HL-60 (cell line): ENCODE data around the gene FGFBP1.

Experiments
- DNase-seq, 2 experiments: peaks; one replicate each; pipeline ENCODE4 v3.0.0-alpha.2; 2010 to 2020; ENCODE audit warnings: low read depth in 1 of 2, low spot score in 1 of 2
- H3K27ac ChIP-seq: fragments of 250-450 bp; sonication (Bioruptor Pico); replicated peaks from 2 replicates; pipeline ENCODE4 v1.5.1; 2020; ENCODE audit warnings: mild to moderate bottlenecking, moderate library complexity
- H3K27me3 ChIP-seq: fragments of 250-450 bp; sonication (Bioruptor Pico); 2 replicates; pipeline ENCODE4 v1.5.1; 2021; ENCODE audit warnings: mild to moderate bottlenecking, moderate library complexity; ENCODE audit not compliant: insufficient read depth, poor library complexity, severe bottlenecking
- H3K4me3 ChIP-seq: replicated peaks from 2 replicates; pipeline ENCODE4 v1.5.1; 2011; ENCODE audit warnings: mild to moderate bottlenecking, control low read depth, low read length; ENCODE audit not compliant: insufficient read depth
- GABPA ChIP-seq: IDR thresholded peaks from 2 replicates; pipeline ENCODE4 v1.6.1; 2012; ENCODE audit warnings: low read depth
- POLR2AphosphoS5 ChIP-seq: IDR thresholded peaks from 2 replicates; pipeline ENCODE4 v1.6.1; 2012; ENCODE audit warnings: low read depth
- SPI1 ChIP-seq: IDR thresholded peaks from 2 replicates; pipeline ENCODE4 v1.6.1; 2012; ENCODE audit warnings: low read depth, mild to moderate bottlenecking, borderline replicate concordance
- TF ChIP-seq, protein P1 (sequence below): IDR thresholded peaks from 2 replicates; pipeline ENCODE4 v1.6.1; 2012; ENCODE audit warnings: low read depth; ENCODE audit not compliant: insufficient replicate concordance
- TF ChIP-seq, protein P2 (sequence below): IDR thresholded peaks from one replicate; pipeline ENCODE4 v1.5.1; 2011; ENCODE audit warnings: low read length, control low read depth, inconsistent platforms; ENCODE audit not compliant: insufficient read depth

FGFBP1 gene

DNA sequence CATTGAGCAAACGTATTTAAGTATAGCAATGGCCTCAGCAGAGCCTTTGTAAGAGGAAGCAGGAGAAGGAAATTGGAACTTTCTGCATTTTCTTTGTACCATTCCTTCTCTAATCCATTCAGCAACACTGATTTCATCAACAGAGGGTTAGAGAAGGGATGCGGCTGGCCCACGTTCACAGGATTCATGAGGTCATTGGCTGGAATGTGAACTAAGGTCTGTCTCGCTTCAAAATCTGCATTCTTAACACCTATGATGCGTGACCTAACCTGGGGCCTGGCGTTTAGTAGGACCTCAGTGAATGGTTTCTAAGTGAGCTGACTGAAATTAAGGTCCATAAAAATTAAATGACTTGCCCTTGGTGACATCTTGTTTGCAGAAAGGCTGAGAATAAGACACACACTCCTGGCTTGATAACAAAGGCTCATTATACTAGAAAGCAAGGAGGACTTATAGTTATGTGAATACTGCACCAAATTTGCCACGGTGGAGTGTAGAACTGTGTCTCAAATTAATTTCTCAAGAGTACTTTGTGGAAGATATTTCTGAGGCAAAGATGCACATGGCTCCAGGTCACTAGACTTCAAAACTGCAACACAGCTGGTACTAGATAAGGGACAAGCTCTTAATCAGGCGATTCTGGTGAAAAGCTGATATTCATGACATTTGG is 25.4 kb downstream of the FGFBP1 start:
- no peak overlapping the region for H3K4me3 ChIP-seq
- no peaks in the 10 kb centered on the region for H3K27me3 ChIP-seq
- no peak overlapping the region for H3K27ac ChIP-seq
- no peak for DNase-seq
- TF ChIP-seq SPI1 (no peak), GABPA (no peak), POLR2AphosphoS5 (no peak)
- TF ChIP-seq, protein P1, sequence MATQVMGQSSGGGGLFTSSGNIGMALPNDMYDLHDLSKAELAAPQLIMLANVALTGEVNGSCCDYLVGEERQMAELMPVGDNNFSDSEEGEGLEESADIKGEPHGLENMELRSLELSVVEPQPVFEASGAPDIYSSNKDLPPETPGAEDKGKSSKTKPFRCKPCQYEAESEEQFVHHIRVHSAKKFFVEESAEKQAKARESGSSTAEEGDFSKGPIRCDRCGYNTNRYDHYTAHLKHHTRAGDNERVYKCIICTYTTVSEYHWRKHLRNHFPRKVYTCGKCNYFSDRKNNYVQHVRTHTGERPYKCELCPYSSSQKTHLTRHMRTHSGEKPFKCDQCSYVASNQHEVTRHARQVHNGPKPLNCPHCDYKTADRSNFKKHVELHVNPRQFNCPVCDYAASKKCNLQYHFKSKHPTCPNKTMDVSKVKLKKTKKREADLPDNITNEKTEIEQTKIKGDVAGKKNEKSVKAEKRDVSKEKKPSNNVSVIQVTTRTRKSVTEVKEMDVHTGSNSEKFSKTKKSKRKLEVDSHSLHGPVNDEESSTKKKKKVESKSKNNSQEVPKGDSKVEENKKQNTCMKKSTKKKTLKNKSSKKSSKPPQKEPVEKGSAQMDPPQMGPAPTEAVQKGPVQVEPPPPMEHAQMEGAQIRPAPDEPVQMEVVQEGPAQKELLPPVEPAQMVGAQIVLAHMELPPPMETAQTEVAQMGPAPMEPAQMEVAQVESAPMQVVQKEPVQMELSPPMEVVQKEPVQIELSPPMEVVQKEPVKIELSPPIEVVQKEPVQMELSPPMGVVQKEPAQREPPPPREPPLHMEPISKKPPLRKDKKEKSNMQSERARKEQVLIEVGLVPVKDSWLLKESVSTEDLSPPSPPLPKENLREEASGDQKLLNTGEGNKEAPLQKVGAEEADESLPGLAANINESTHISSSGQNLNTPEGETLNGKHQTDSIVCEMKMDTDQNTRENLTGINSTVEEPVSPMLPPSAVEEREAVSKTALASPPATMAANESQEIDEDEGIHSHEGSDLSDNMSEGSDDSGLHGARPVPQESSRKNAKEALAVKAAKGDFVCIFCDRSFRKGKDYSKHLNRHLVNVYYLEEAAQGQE: no peak
- TF ChIP-seq, protein P2, sequence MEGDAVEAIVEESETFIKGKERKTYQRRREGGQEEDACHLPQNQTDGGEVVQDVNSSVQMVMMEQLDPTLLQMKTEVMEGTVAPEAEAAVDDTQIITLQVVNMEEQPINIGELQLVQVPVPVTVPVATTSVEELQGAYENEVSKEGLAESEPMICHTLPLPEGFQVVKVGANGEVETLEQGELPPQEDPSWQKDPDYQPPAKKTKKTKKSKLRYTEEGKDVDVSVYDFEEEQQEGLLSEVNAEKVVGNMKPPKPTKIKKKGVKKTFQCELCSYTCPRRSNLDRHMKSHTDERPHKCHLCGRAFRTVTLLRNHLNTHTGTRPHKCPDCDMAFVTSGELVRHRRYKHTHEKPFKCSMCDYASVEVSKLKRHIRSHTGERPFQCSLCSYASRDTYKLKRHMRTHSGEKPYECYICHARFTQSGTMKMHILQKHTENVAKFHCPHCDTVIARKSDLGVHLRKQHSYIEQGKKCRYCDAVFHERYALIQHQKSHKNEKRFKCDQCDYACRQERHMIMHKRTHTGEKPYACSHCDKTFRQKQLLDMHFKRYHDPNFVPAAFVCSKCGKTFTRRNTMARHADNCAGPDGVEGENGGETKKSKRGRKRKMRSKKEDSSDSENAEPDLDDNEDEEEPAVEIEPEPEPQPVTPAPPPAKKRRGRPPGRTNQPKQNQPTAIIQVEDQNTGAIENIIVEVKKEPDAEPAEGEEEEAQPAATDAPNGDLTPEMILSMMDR: no peak

DNA sequence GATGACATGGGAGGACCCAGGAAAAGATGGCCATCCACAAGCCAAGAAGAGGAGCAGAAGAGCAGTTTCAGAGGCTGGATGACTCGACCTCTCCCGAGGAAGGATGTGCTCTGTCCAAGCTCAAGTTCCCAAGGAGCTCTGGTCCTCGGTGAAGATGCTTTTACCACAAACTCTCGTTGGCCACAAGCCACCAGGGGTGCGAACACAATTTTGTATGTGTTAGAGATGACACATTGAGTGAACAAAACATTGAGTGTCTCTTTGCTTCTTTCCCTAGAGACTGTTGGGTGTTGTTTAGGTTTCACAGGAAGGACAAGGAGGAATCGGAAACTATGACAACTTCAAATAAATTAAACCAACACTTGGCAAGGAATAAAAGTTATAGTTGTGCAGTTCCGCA is 26.3 kb downstream of the FGFBP1 start:
- TF ChIP-seq GABPA: no peak
- no peak for TF ChIP-seq SPI1
- TF ChIP-seq, protein P2: no peak
- no peak for TF ChIP-seq POLR2AphosphoS5
- TF ChIP-seq, protein P1: no peak
- DNase-seq: no peak
- H3K27ac ChIP-seq: no peak overlapping the region

DNA sequence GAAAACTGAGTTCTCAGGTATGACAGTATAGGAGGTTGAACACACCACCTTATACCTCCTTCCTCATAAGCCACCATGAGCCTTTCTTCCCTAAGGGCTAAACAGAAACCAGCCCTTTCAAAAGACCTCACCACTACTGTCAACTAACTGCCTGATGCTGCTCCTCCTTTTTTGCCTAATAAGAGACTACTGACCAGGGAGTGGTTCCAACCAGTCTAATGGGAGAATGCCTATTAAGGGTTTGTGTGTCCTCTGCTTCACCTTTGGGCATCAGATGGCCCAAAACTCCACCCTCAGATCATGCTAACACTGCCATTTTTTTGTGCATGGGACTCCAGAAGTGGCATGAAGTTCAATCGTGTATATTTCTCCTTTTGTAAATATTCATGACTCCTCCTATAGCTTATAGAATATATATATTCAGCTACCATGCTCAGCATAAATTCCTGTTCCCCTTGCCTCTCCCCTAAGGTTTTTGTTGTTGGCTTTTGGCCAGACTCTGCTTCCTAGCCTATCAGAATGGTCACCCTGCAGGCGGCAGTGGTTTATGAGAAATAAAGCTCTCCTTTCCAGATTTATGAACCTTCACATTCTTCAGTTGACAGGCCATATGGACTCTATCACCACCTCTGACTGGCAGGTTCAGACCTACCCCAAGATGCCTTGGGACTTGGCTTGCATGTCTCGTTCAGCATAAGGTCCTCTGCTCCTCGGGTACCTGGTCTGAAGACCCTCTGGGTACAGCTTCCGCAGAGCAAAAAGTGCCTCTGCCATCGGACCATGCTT is 28.2 kb downstream of the FGFBP1 start:
- TF ChIP-seq, protein P2: no peak
- TF ChIP-seq, protein P1: no peak
- TF ChIP-seq POLR2AphosphoS5: no peak
- no peak for TF ChIP-seq SPI1
- TF ChIP-seq GABPA: no peak
- Histone ChIP-seq H3K4me3 (no peak overlapping the region), H3K27me3 (no peaks in the 10 kb centered on the region), H3K27ac (no peak overlapping the region)
- no peak for DNase-seq

More for the DNA sequence above, 26.3 kb downstream of the FGFBP1 start:
- Histone ChIP-seq H3K27me3 (no peaks in the 10 kb centered on the region), H3K4me3 (no peak overlapping the region)
